ENCODE data around the gene TPSB2. TPM values are rescaled to one million over a fixed set of nuclear protein-coding genes. Genes with fewer than 3 reads are reported as not detected.
"Not testable (repeated sequence)": the region's sequence is repeated elsewhere in the genome, so short reads cannot be mapped to it uniquely, and the experiment has no call there.

TPSB2 gene
- total RNA-seq, 1 donor from 2014 or later, result not detected

GRCh38 chr16:1241081-1241480, 11.1 kb upstream of the TPSB2 start:
- not testable (repeated sequence) for DNase-seq (ENCODE audit: low read depth in 2 of 2)

DNA sequence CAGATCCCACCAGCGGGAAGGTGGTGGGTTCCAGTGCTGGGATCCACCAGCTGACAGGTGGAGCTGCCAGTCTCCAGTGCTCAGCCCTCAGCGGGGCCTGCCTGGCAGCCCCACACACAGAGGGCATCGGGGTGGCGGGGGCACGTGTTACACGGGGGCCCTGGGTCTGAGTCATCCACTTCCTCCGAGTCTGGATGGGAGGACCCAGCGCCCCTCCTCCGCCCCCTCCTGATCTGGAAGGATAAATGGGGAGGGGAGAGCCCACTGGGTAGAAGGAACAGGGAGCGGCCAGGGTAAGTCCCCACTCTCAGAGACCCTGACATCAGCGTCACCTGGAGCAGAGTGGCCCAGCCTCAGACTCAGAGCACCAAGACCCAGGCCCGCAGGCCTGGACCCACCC, 10.5 kb upstream of the TPSB2 start, which contains the start of gene TPSAB1:
Gene TPSAB1 (plus strand): TSS at position 270 of the 400 bp plus-strand sequence. CDS start 234 bp downstream, outside the sequence.
- DNase-seq (ENCODE audit: low read depth in 2 of 2), result not testable (repeated sequence)

DNA sequence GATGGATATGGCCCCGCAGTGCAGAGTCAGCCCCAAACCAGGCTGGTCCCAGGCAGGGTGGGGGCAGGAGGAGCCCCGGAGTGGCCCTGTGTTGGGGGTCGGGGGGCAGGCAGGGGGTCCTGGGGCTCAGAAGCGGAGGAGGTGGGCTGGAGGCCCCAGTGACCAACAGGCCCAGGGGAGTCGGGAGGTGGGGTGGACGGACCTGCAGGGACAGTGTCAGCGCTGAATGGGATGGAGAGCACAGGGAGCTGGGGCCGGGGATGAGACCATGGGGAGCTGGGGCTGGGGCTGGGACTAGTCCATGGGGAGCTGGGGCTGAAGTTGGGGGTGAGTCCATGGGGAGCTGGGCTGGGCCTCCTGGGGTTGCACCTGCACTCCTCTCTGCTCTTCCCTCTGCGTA, 9.6 kb upstream of the TPSB2 start:
- not testable (repeated sequence) for DNase-seq (ENCODE audit: low read depth in 2 of 2)

- DNase-seq (ENCODE audit: low read depth in 2 of 2), result not testable (repeated sequence)
Observed at GRCh38 chr16:1238909-1239308, 8.9 kb upstream of the TPSB2 start.

GRCh38 chr16:1237990-1238389, 8.0 kb upstream of the TPSB2 start:
- DNase-seq (ENCODE audit: low read depth in 2 of 2), result no peak

GRCh38 chr16:1236659-1237058, 6.7 kb upstream of the TPSB2 start:
- DNase-seq (ENCODE audit: low read depth in 2 of 2), result not testable (repeated sequence)

DNA sequence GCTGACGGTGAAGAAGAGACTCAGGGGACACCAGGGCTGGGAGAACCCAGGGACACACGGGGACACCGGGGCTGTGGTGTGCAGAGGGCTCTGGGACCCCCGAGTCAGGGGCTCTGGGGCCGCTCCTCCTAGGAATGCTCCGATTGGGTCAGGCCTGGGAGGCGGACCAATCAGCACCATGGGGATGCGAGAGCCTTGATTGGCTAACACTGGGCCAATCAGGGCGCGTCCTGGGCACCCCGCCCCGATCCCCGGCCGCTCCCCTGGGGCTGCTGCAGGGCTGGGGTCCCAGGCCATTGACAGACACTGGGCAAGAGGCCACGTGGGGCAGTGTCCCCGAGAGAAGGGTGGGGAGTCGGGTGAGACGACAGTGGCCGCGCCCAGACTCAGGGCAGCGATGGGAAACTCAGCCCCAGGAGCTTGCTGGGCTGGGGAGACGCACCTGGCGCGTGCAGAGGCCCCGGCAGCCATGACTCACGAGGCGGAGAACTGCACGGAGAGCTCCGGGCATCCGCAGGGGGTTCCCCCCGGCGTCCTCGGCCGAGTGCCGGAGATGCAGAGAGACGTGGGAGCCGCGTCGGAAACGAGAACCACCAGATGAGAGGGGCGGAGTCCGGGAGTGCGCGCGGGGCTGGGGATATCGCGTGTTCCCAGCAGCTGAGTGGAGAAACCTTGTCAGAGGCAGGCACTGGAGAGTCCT, 2.2 kb upstream of the TPSB2 start:
- DNase-seq (ENCODE audit: low read depth in 2 of 2), result not testable (repeated sequence)

DNA sequence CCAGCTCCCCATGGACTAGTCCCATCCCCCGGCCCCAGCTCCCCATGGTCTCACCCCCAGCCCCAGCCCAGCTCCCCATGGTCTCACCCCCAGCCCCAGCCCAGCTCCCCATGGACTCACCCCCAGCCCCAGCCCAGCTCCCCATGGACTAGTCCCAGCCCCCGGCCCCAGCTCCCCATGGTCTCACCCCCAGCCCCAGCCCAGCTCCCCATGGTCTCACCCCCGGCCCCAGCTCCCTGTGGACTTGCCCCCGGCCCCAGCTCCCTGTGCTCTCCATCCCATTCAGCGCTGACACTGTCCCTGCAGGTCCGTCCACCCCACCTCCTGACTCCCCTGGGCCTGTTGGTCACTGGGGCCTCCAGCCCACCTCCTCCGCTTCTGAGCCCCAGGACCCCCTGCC, 1.3 kb upstream of the TPSB2 start:
- not testable (repeated sequence) for DNase-seq (ENCODE audit: low read depth in 2 of 2)

- not testable (repeated sequence) for DNase-seq (ENCODE audit: low read depth in 2 of 2)
Observed at GRCh38 chr16:1230471-1231212, 658 bp upstream of the TPSB2 start.

DNA sequence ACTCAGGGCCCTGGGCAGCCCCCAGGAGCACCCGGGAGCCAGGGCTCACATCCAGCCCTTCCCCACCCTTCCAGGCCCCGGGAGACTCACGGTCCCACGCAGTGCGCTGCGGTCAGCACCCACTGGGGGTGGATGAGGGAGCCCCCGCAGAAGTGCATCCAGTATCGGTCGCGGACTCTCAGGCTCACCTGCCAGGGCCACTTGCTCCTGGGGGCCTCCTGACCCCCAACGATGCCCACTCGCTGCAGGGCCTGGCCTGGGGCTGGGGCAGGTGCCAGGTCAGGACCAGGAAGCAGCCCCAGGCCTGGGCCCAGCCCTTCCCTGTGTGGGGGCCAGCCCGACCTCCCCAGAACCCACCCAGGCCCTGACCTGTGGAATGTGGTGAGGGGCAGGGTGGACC, 508 bp downstream of the TPSB2 start:
- not testable (repeated sequence) for DNase-seq (ENCODE audit: low read depth in 2 of 2)

- not testable (repeated sequence) for DNase-seq (ENCODE audit: low read depth in 2 of 2)
Observed at GRCh38 chr16:1228227-1228626, 1.8 kb downstream of the TPSB2 start.

- not testable (repeated sequence) for DNase-seq (ENCODE audit: low read depth in 2 of 2)
Observed at GRCh38 chr16:1226692-1227091, 3.3 kb downstream of the TPSB2 start.

DNA sequence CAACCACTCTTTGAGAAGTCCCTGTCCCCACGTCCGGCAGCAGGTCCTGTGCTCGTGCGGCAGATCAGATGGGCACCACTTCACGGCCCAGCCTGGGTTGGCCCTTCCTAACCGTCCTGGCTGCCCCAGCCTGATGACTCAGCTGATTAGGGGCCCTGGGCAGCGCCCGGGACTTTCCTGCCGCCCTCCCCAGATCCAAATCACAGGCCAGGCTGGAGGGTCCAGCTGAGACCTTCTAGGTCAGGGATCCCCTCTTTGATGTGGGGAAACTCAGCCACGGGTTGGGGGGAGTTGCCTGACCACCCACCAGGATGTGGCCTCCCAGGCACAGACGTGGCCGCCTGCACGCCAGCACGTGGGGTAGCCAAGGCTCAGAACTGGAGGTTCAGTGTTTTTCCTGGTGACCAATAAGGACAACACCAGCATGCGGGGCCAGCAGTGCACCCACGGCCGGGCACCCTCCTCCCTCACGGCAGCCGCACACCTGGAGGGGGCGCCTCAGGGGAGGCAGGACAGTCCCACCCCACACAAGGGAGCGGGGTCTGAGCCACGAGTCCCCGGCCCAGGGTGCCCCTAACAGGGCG, 4.2 kb downstream of the TPSB2 start:
- DNase-seq (ENCODE audit: low read depth in 2 of 2), result not testable (repeated sequence)

DNA sequence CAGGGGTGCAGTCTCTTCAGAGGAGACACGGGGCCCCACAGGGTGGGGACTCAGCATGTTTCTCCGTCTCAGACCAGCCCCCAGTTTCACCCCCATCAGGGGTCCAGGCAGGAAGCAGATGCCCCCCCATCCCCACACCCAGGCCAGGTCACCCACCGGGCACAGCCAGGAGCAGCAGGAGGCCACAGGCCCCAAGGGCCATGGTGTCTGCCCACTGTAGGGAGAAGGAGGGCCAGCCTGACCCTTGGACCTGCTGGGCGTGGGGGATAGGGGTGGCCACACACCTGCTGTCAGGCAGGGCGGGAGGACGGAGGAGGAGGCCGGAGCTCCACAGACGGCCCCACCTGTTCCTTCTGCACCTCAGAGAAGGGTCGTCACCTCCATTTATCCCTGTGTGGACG, 4.9 kb downstream of the TPSB2 start, which contains the start of gene TPSG1:
Gene TPSG1 (minus strand): TSS at position 218 of the 401 bp plus-strand sequence. CDS start 16 bp downstream, at position 202.
- no peak for DNase-seq (ENCODE audit: low read depth in 2 of 2)

DNA sequence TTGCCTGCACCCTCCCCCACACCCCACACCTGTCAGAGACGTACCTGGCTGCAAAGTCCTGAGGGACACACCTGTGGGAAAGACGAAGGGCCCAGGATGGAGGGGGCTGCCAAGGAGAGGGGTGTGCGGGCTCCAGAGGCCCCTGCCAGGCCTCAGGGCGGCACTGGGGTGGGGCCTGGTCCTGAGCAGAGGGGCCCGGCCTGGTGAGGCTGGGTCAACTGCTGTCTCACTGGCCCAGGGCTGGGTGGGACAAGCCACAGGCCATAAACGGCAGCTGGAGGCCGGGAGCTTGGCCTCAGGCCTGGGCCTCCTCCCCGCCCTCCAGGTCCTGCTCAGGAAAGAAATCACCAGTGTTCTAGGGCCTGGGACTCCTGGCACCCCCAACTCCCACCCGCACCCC, 5.4 kb downstream of the TPSB2 start:
- DNase-seq (ENCODE audit: low read depth in 2 of 2), result no peak

- no peak for DNase-seq (ENCODE audit: low read depth in 2 of 2)
Observed at GRCh38 chr16:1223355-1224214, 6.4 kb downstream of the TPSB2 start.

- DNase-seq (ENCODE audit: low read depth in 2 of 2), result no peak
Observed at GRCh38 chr16:1222553-1223354, 7.2 kb downstream of the TPSB2 start.

- no peak for DNase-seq (ENCODE audit: low read depth in 2 of 2)
Observed at GRCh38 chr16:1221628-1222552, 8.1 kb downstream of the TPSB2 start.
